Measurements from ENCODE around the gene IGF2R.
"Not testable (repeated sequence)": the region's sequence is repeated elsewhere in the genome, so short reads cannot be mapped to it uniquely, and the experiment has no call there.

Gene IGF2R

DNA sequence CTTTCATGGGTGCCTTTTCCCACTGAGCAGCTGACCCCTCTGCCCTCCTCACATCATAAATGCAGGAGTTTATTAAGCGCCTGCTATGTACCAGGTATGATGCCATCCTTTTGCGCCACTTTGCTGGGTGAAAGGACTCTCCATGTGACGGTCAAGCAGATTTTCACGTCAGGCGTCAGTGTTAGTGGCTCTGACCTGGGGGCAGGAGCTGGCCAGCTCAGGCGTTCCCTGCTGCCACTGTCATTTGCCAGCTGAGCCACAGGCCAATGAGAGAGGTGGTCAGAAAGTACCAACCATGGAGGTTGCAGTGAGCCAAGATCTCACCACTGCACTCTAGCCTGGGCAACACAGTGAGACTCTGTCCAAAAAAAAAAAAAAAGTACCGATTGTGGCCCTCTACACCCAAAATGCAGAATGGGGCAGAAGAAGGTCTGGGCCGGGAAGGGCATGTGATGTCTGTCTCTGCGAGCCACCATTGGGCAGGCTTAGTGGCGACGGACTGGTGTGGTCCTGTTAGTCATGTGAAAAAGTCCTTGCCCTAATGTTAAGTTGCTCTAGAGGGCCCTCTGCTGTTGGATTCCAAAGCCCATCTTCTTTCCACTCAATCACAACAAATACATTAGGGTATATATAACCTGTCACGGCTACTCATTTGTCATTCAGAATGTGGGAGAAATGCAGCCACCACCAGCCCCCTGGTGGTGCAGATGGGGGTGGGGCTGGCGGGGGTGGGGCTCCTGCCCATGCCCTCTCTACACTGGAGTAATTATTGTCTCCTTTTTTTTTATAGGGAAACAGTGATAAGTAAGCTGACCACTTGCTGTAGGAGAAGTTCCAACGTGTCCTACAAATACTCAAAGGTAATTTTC lies 134.3 kb downstream of the IGF2R start:
- DNase-seq = no peak

DNA sequence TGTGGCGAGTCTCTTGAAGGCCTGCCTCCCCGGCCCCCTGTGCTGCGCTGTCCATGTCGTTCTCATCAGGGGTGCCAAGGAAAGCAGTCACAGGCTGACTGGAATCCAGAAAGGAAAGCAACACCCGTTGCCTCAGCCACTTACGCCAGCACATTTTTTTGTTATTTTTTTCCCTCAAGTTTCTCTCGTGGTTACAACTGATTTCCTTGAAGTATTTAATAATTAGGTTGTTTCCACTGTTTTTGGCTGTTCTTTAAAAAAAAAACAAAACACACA lies 134.9 kb downstream of the IGF2R start:
- no peak for DNase-seq

DNA sequence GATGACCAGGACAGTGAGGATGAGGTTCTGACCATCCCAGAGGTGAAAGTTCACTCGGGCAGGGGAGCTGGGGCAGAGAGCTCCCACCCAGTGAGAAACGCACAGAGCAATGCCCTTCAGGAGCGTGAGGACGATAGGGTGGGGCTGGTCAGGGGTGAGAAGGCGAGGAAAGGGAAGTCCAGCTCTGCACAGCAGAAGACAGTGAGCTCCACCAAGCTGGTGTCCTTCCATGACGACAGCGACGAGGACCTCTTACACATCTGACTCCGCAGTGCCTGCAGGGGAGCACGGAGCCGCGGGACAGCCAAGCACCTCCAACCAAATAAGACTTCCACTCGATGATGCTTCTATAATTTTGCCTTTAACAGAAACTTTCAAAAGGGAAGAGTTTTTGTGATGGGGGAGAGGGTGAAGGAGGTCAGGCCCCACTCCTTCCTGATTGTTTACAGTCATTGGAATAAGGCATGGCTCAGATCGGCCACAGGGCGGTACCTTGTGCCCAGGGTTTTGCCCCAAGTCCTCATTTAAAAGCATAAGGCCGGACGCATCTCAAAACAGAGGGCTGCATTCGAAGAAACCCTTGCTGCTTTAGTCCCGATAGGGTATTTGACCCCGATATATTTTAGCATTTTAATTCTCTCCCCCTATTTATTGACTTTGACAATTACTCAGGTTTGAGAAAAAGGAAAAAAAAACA lies 136.1 kb downstream of the IGF2R start:
- no peak for DNase-seq

DNA sequence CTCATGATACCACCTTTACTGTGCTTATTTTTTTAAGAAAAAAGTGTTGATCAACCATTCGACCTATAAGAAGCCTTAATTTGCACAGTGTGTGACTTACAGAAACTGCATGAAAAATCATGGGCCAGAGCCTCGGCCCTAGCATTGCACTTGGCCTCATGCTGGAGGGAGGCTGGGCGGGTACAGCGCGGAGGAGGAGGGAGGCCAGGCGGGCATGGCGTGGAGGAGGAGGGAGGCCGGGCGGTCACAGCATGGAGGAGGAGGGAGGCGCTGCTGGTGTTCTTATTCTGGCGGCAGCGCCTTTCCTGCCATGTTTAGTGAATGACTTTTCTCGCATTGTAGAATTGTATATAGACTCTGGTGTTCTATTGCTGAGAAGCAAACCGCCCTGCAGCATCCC lies 137.1 kb downstream of the IGF2R start:
- no peak for DNase-seq

DNA sequence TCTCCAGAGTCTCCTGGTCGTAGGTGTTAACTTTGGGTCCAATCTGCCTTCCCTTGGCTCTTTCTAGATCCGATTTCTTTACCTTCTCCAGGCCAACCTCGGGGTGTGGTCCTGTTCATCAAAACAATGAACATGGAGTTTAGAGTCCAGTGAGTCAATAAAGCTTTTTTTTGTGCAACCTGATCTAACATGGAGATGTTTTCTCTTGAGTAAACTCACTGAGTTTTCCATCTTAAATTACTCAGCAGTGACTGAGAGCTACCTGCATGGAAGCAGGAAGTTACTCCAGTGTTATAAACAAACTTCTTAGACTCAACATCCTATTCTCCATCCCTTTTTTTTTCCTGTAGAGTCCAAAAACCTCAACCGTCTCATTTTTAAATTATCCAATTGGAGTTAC lies 137.8 kb downstream of the IGF2R start:
- DNase-seq = no peak

DNA sequence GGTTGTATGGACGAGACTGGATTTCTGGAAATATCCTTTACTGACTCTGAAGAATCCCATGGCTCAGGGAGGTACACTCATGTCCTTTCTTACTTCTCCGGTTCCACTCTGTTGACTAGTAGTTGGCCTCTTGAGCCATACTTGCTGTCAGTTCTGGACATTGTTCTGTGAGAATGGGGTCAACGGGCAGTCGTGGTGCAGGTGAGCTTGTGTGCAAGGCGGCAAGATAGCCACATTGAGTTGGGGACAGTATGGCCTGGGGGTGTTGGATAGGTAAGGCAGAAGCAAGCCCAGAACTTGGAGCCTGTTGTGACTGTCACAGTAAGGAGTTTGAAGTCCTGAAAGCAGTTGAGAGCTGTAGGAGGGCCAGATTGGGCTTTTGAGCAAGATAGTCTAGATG lies 139.2 kb downstream of the IGF2R start:
- no peak for DNase-seq

DNA sequence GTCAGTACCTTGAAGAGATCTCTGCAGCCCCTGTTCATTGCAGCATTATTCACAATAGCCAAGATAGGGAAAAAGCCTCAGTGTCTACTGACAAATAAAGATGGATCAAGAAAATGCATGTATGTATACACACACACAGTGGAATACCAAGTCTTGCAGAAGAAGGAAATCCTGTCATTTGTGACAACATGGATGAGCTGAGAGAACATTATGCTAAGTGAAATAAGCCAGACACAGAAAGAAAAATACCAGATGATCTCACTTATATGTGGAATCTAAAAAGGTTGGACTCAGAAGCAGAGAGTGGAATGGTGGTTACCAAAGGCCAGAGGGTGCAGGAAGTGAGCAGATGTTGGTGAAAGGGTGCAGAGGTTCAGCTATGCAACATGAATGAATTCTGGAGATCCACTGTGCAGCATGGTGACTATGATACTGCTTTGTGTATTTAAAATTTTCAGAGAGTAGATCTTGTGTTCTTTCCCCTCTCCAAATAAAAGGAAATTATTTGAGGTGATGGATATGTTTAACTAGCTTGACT lies 141.8 kb downstream of the IGF2R start:
- DNase-seq = no peak

DNA sequence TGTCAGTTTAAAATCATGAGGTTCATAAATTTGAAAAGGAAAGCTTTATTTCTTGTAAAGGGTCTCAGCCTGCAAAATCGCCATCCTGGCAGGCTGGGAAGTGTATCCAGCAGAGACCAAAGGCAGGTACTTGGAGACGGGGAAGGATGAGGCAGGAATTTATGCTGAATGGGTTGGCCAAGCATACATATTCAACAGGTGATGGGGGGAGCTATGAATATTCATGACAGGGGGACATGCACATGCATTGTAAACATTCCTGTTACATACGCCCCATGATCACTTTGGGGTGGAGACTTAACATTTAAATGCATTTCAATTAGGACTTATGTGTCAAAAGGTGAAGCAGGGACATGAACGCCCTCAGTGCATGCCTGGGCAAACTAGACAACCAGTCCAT lies 142.9 kb downstream of the IGF2R start:
- no peak for DNase-seq

DNA sequence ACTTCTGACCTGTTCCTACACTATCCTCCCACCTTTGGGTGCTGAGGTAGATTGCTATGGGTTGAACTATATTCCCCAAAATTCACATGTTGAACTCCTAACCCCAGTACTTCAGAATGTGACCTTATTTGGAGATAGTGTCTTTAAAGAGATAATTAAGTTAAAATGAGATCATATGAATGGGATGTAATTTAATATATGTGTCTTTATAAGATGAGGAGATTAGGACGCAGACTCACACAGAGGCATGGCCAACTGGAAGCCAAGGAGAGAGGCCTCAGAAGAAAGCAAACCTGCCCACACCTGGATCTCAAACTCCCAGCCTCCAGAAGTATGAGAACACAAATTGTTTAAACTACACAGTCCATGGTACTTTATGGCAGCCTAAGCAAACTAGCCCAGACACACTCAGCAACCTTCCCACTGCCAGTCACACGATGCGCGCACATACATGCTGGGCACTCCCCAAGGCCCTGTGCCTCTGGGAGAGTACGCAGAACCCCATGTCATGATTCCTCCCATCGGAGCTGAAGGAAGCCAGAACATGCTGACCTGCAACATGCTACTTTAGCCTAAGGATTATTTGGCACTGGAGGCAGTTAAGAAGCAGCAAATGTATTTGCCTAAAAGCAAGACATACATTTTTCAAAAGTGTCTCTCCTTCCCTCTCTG lies 143.9 kb downstream of the IGF2R start:
- no peak for DNase-seq

DNA sequence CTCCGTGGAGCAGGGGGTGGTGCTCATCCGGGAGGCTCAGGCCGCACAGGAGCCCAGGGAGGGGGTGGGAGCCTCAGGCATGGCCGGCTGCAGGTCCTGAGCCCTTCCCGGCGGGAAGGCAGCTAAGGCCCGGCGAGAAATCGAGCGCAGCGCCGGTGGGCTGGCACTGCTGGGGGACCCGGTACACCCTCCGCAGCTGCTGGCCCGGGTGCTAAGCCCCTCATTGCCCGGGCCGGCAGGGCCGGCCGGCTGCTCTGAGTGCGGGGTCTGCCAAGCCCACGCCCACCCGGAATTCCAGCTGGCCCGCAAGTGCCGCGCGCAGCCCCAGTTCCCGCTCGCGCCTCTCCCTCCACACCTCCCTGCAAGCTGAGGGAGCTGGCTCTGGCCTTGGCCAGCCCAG lies 145.7 kb downstream of the IGF2R start:
- not testable (repeated sequence) for DNase-seq

DNA sequence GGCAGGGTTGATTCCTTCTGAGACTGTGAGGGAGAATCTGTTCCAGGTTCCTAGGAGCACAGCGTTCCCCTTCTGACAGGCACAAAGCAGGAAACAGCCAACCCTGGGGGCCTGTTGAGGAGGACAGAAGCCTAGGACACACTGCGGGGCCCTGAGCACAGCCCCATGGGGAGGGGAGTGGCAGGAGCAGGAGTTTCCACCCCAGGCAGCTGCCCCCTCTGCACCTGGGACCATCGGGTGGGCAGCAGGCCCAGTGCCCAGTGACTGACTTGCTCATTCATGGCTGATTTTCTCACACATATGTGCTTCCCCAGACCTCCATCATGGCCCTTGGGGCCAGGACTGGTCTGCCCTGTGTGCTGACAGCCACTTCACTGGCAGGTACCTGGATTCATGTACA lies 146.5 kb downstream of the IGF2R start:
- DNase-seq = no peak

DNA sequence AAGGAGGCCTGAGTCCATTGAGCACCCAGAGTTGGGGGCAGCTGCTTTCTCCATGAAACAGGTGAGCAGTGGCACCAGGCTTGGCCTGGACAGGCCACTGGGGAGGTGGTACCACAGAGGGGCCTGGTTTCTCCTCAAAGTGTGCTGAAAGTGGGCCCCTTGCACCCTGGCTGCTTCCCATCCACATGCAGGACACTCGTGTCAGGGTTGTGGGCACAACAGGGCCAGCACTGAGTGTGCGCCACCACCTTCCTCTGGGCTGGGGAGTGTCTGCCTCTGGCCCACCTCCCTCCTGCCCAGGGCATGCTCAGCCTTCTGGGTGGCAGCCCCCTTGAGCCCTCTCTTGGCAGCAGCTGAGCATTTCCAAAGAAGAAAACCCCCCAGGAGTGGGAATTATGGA lies 147.5 kb downstream of the IGF2R start:
- no peak for DNase-seq

DNA sequence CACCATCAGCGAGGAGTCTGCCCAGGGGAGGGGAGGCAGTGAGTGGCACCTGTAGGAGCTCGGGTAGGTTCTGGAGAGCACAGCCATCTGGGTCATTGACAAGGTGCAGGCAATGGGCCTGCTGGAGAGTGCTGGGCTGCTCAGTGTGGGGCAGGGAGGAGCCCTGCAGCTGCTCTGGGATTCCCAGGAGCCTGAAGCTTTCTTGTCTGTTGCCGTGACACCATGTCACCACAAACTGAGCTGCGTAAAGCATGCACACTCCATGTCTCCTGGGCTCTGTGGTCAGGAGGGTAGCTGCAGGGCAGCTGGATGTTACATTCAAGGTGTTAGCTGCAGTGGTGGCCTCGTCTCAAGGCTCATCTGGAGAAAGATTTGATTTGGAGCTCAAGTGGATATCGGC lies 148.3 kb downstream of the IGF2R start:
- no peak for DNase-seq

DNA sequence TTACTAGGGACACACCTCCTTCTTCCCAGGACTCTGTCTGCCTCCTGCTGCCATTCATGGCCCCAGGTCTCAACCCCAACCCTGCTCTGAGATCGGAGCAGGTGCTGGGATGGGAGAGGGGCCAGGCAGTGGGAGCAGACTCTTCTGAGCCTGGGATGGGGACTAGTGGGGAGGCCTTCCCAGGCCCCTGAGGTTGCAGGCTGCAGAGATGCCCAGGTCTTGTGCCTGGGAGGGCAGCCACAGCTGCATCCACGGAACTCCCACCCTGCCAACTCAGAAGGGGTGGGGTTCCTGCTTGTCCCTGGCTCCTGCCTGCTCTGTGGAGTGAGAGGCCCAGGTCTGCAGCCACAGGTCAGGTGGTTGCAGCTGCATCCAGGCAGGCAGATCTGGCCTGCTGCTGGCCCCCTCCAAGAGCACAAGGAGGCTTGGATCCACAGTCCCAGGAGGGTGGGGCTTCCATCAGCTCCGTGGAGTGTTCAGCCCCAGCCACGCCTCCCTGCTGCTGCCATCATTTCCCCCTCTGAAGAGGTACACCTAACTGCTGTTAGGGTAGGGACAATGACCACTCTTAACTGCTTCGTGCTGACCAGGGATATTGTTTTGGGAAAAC lies 149.8 kb downstream of the IGF2R start:
- no peak for DNase-seq

DNA sequence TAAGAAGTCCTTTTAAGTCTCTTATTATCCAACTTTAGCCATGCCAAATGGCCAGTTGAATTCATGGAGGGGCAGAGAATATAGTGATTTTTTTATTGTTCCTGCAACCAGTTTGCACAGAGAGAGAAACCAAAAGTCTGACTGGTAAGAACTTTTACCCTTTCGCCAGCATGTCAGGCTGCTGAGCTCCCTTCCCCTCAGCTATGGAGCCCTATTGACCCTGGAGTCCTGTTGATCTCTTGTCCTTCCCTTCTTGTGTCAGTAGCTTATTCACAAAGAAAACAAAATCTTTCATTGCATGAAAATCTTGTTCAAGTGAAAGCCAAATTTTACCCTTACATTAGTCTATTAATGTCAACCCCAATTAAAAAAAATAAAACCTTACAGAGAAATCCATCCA lies 151.2 kb downstream of the IGF2R start:
- DNase-seq = no peak

DNA sequence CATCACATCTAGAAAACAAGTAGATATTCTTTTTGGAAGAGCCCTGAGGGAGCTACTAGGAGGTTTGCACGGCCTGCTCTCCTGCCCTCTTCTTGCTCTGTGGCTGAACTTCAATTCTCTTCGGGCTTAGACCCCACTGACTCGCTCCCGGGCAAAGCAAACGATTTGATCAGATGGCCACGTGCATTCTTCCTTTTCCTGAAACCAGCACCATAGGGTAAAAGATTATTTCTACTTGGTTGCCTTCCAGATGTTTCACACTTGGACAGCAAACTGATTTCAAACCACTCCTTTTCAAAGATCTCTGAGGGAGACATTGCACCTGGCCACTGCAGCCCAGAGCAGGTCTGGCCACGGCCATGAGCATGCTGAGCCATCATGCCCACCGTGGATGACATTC lies 152.7 kb downstream of the IGF2R start, which contains the start of gene SLC22A1:
Gene SLC22A1, plus strand, starts transcription at position 258 of the 400 bp plus-strand sequence. Its CDS starts 121 bp downstream, at position 379.
- DNase-seq = no peak

DNA sequence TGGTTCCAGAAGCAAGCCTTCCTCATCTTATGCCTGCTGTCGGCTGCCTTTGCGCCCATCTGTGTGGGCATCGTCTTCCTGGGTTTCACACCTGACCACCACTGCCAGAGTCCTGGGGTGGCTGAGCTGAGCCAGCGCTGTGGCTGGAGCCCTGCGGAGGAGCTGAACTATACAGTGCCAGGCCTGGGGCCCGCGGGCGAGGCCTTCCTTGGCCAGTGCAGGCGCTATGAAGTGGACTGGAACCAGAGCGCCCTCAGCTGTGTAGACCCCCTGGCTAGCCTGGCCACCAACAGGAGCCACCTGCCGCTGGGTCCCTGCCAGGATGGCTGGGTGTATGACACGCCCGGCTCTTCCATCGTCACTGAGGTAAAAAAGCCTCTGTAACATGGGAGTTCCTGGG lies 153.1 kb downstream of the IGF2R start:
- DNase-seq = no peak

DNA sequence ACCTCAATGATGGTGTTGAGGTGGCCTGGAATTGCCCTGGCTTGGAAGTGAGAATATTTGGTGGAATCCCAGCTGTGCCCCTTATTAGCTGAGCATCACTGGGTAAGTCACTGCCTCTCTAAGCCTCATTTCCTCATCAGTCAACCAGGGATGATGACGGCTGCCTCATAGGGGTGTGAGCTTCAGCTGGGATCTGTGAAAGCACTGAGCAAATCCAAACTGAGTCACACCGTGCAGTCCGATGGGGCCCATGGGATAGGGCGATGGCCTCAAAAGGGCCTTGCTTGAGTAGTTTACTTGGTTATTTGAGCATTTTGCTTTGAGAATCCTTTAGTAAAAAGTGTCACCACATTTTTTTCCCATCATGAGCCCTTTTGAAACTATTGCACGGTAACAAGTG lies 153.9 kb downstream of the IGF2R start:
- no peak for DNase-seq

DNA sequence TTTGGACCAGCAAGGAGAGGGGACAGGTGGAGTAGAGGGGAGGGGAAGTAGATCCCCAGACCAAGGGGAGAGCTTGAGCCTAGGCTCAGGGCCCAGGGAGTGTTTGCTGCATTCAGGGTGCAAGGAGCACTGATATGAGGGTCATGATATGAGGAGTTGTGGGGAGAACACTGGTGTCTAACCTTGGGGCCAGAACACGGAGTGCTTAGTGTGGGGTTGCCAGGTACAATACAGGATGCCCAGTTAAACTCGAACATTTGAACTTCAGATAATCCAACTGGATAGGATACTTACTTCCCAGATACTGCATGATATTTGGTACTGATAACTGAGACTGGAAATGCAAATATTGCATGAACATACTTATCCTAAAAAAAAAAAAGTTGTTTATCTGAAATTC lies 155.1 kb downstream of the IGF2R start:
- DNase-seq = no peak

DNA sequence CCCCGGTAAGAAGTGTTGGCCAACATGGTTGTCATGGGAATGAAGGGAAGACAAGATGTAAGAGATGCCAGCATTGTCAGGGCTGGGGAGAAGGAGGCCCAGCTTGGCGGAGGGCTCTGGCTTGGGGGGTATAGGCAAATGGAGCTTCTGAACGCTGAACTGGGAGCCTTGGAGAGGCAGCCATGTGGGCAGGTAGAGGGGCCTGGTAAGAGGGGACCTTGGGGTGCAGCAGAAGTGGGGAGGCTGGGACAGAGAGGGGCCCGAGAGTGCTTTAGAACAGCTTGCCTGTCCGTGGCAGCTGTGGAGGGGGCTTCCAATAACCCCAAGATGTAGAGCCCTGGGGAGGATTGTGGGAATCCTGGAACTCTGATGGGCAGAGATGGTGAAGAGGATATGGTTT lies 155.7 kb downstream of the IGF2R start:
- DNase-seq = no peak

DNA sequence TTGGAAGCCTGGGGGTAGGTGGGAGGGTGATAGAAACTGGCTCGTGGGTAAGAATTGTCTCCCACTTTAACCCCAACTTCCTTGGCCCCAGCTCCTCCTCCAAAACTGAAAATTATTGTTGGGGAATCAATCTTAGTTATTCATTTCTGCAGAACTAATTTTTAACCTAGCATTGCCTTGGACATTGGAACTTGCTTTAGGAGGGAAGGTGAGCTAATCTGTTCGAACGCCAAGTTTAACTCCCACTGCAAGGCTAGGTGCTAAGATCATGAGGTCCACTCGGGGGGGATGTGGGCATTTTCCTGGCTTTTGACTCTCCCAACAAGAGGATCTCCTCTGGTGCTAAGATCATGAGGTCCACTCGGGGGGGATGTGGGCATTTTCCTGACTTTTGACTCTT lies 156.2 kb downstream of the IGF2R start:
- not testable (repeated sequence) for DNase-seq

DNA sequence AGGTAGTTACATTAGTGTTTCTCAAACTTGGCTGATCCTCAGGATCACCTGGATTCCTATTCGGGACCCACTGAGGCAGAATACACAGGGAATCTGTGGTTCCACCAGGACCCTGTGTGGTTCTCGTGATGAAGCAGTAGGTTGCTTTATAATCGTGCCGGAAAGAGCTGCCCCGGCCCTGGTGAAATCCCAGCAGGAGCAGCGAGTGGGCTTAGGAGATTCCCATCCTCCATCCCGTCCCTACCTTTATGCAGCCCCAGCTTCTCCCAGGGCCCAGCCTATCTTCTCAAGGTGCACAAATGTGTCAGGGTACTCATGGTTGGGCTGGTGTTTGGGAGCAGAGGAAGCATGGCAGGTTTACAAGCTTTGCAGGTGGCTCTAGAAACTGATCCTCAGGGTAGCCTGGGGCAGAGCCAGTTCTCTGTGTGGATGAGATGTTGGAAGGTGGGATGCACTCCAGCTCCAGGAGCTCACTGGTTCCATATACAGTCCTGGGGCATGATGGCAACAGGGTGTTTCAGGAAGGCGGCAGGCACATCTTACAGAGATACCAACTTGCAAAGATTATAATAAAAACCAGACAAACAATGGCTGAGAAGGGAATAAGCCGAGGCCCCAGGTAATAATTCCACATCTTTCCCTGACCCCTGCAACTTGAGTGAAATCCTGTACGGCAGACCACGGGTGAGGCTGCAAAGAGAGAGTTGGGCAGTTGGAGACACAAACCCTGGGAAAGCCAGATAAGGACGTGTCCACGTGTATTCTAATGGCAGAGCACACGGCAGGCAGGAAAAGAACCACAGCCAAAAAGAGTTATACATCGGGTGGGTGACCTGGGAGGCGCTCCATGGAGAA lies 158.6 kb downstream of the IGF2R start:
- no peak for DNase-seq

Data from activated CD4-positive, alpha-beta T cell treated with anti-CD3 and anti-CD28 coated beads, Interleukin-2, amount 50 U/mL, for 1 hour (primary cell).